Thyroid gland (tissue), 4 donors: Measurements from ENCODE around the gene IQSEC2. TPM values are rescaled to one million over a fixed set of nuclear protein-coding genes. Genes with fewer than 3 reads are reported as not detected.

Experiments used
- DNase-seq, 2 donors: peaks; one replicate each; pipeline ENCODE4 v3.0.0-alpha.2; 2019
- H3K27ac ChIP-seq, 3 donors: fragments of 200-600 bp; sonication (generic); 1 replicate in 2 of 3; 2 replicates in 1 of 3; pipeline ENCODE4 v1.5.1; 2016 to 2019; ENCODE audit warnings: mild to moderate bottlenecking in 1 of 3, moderate library complexity in 1 of 3
- H3K27me3 ChIP-seq: fragments of 200-600 bp; sonication (generic); one replicate; pipeline ENCODE4 v1.5.1; 2019
- H3K36me3 ChIP-seq, 2 donors: fragments of 200-600 bp; sonication (generic); one replicate each; pipeline ENCODE4 v1.5.1; 2016 to 2019
- H3K4me1 ChIP-seq, 2 donors: fragments of 200-600 bp; sonication (generic); one replicate each; pipeline ENCODE4 v1.5.1; 2017 to 2019
- H3K4me3 ChIP-seq, 3 donors: fragments of 200-600 bp; sonication (generic); replicated peaks in 1 of 3; 1 replicate in 2 of 3; 2 replicates in 1 of 3; pipeline ENCODE4 v1.5.1; 2016; ENCODE audit warnings: mild to moderate bottlenecking in 1 of 3
- H3K9me3 ChIP-seq: fragments of 200-600 bp; sonication (generic); one replicate; pipeline ENCODE4 v1.5.1; 2017
- CTCF ChIP-seq, 6 experiments: fragments of 200-600 bp in 3 of 6; fragments of 450-650 bp in 3 of 6; sonication (generic) in 3 of 6; IDR thresholded peaks; one replicate each; pipeline ENCODE4 v1.5.1; 2016 to 2019; ENCODE audit warnings: antibody characterized with exemption in 6 of 6, mild to moderate bottlenecking in 2 of 6, inconsistent platforms in 1 of 6, moderate library complexity in 1 of 6
- POLR2A ChIP-seq, 2 donors: fragments of 450-650 bp; IDR thresholded peaks; one replicate each; pipeline ENCODE4 v1.6.1; 2017; ENCODE audit warnings: antibody characterized with exemption in 2 of 2, mild to moderate bottlenecking in 2 of 2, moderate library complexity in 1 of 2
- WGBS, 2 donors: methylation state at CpG; one replicate each; pipeline ENCODE4 v1.1.5; 2017; 5-methylcytosine and 5-hydroxymethylcytosine counted together
- intact Hi-C: fragments of 100-400 bp; cut with DNase I; formaldehyde crosslinking; loops from one replicate; pipeline ENCODE4 v1.15.1; 2023
- total RNA-seq, 4 donors: library from RNA; depleted of rRNA; stranded (reverse); fragments of >200 nt; gene quantifications; one replicate each; pipeline ENCODE4 v1.2.3, GENCODE V29; 2016

IQSEC2 gene
- total RNA-seq, 4 donors from 2014 or later, result 14.1 to 23.7 (median 17.2) TPM

GRCh38 chrX:53268173-53268572 is 13.2 kb downstream of the IQSEC2 start:
- H3K9me3 ChIP-seq, result no peaks in the 10 kb centered on the region
- H3K4me1 ChIP-seq, result no peaks in the 10 kb centered on the region
- H3K36me3 ChIP-seq, result no peaks in the 10 kb centered on the region
- WGBS, 2 donors, result 81 to 95% methylated on average over 7 of the region's 7 CpGs
- H3K27ac ChIP-seq, result no peak overlapping the region
- no peak for DNase-seq
- H3K27me3 ChIP-seq, result no peaks in the 10 kb centered on the region
- TF ChIP-seq CTCF (IDR thresholded peaks at IDR 0.05), result no peak
- no peak for TF ChIP-seq POLR2A (IDR thresholded peaks at IDR 0.05)
- intact Hi-C loops, result no loop called here
- H3K4me3 ChIP-seq, result no peak overlapping the region

- H3K4me3 ChIP-seq, result no peak overlapping the region
- H3K36me3 ChIP-seq, result no peaks in the 10 kb centered on the region
- WGBS, 2 donors, result 75 to 92% methylated on average over 10 to 11 of the region's 11 CpGs
- DNase-seq, result no peak
- no peaks in the 10 kb centered on the region for H3K27me3 ChIP-seq
- intact Hi-C loops, result no loop called here
- no peak overlapping the region for H3K27ac ChIP-seq
- TF ChIP-seq POLR2A (IDR thresholded peaks at IDR 0.05) (no peak), CTCF (IDR thresholded peaks at IDR 0.05) (no peak)
- no peaks in the 10 kb centered on the region for H3K9me3 ChIP-seq
- H3K4me1 ChIP-seq, result no peaks in the 10 kb centered on the region
Measured at GRCh38 chrX:53266914-53267313, 14.5 kb downstream of the IQSEC2 start.

GRCh38 chrX:53265771-53266574 is 15.4 kb downstream of the IQSEC2 start:
- Histone ChIP-seq H3K4me3 (no peak overlapping the region), H3K36me3 (no peaks in the 10 kb centered on the region), H3K27me3 (no peaks in the 10 kb centered on the region), H3K27ac (no peak overlapping the region), H3K4me1 (no peaks in the 10 kb centered on the region), H3K9me3 (no peaks in the 10 kb centered on the region)
- no peak for DNase-seq
- no peak for TF ChIP-seq POLR2A (IDR thresholded peaks at IDR 0.05)
- TF ChIP-seq CTCF (IDR thresholded peaks at IDR 0.05), result no peak
- WGBS, 2 donors, result 46 to 61% methylated on average over 7 of the region's 8 CpGs
- intact Hi-C loops, result no loop called here

- WGBS, 2 donors, result 79 to 82% methylated on average over 11 of the region's 11 CpGs
- TF ChIP-seq CTCF (IDR thresholded peaks at IDR 0.05), result no peak
- no peak for TF ChIP-seq POLR2A (IDR thresholded peaks at IDR 0.05)
- Histone ChIP-seq H3K27ac (no peak overlapping the region), H3K4me3 (no peak overlapping the region), H3K4me1 (no peaks in the 10 kb centered on the region), H3K9me3 (no peaks in the 10 kb centered on the region), H3K36me3 (no peaks in the 10 kb centered on the region), H3K27me3 (no peaks in the 10 kb centered on the region)
- intact Hi-C loops, result no loop called here
- DNase-seq, result no peak
Measured at GRCh38 chrX:53263597-53264094, 17.7 kb downstream of the IQSEC2 start.

GRCh38 chrX:53262918-53263394 is 18.4 kb downstream of the IQSEC2 start:
- Histone ChIP-seq H3K4me1 (no peaks in the 10 kb centered on the region), H3K9me3 (no peaks in the 10 kb centered on the region), H3K4me3 (no peak overlapping the region), H3K36me3 (no peaks in the 10 kb centered on the region), H3K27ac (no peak overlapping the region), H3K27me3 (no peaks in the 10 kb centered on the region)
- WGBS, 2 donors, result 59 to 64% methylated on average over 7 to 8 of the region's 8 CpGs
- intact Hi-C loops, result no loop called here
- no peak for DNase-seq
- TF ChIP-seq CTCF (IDR thresholded peaks at IDR 0.05) (no peak), POLR2A (IDR thresholded peaks at IDR 0.05) (no peak)
